Testis (tissue), 3 donors: Measurements from ENCODE around the gene SRPX2. TPM values are rescaled to one million over a fixed set of nuclear protein-coding genes. Genes with fewer than 3 reads are reported as not detected.

Experiments
- DNase-seq: peaks from one replicate; pipeline ENCODE4 v3.0.0-alpha.2; 2019
- H3K27ac ChIP-seq, 2 donors: fragments of 200-600 bp; sonication (generic); one replicate each; pipeline ENCODE4 v1.5.1; 2019
- H3K27me3 ChIP-seq: fragments of 200-600 bp; sonication (generic); one replicate; pipeline ENCODE4 v1.5.1; 2019
- H3K36me3 ChIP-seq: fragments of 200-600 bp; sonication (generic); one replicate; pipeline ENCODE4 v1.5.1; 2017; ENCODE audit warnings: low read depth; ENCODE audit errors: missing control alignments
- H3K4me1 ChIP-seq: fragments of 200-600 bp; sonication (generic); one replicate; pipeline ENCODE4 v1.5.1; 2019
- H3K4me3 ChIP-seq, 2 donors: fragments of 200-600 bp; sonication (generic); one replicate each; pipeline ENCODE4 v1.5.1; 2017 to 2019
- H3K9me3 ChIP-seq: fragments of 200-600 bp; sonication (generic); one replicate; pipeline ENCODE4 v1.5.1; 2017
- CTCF ChIP-seq, 3 experiments: fragments of 450-650 bp in 2 of 3; fragments of 200-600 bp in 1 of 3; sonication (generic) in 1 of 3; IDR thresholded peaks; one replicate each; pipeline ENCODE4 v1.5.1; 2016 to 2019; ENCODE audit warnings: antibody characterized with exemption in 3 of 3, mild to moderate bottlenecking in 2 of 3, moderate library complexity in 1 of 3
- POLR2A ChIP-seq: fragments of 450-650 bp; IDR thresholded peaks from one replicate; pipeline ENCODE4 v1.6.1; 2017; ENCODE audit warnings: antibody characterized with exemption, mild to moderate bottlenecking, moderate library complexity
- WGBS, 2 donors: methylation state at CpG; one replicate each; pipeline ENCODE4 v1.1.5; 2018; 5-methylcytosine and 5-hydroxymethylcytosine counted together
- intact Hi-C: fragments of 100-400 bp; cut with DNase I; formaldehyde crosslinking; loops from one replicate; pipeline ENCODE4 v1.15.1; 2023; ENCODE audit warnings: low total_unique reads
- polyA plus RNA-seq: library from polyadenylated mRNA; stranded (reverse); fragments of 350-450 nt; fragmentation: Illumina TruSeq; extraction: RNeasy Lipid Tissue Mini Kit (QIAGEN cat#74804); gene quantifications from one replicate; pipeline ENCODE4 v1.2.3, GENCODE V29; 2014; ENCODE audit warnings: low read depth, low replicate concordance; ENCODE audit not compliant: insufficient read depth
- total RNA-seq, 2 donors: library from RNA; depleted of rRNA; stranded (reverse); fragments of >200 nt; gene quantifications; one replicate each; pipeline ENCODE4 v1.2.3, GENCODE V29; 2016

SRPX2 gene
- total and polyA plus RNA-seq, 3 donors from 2014 or later: 1.4 to 8.3 (median 5.0) TPM

DNA sequence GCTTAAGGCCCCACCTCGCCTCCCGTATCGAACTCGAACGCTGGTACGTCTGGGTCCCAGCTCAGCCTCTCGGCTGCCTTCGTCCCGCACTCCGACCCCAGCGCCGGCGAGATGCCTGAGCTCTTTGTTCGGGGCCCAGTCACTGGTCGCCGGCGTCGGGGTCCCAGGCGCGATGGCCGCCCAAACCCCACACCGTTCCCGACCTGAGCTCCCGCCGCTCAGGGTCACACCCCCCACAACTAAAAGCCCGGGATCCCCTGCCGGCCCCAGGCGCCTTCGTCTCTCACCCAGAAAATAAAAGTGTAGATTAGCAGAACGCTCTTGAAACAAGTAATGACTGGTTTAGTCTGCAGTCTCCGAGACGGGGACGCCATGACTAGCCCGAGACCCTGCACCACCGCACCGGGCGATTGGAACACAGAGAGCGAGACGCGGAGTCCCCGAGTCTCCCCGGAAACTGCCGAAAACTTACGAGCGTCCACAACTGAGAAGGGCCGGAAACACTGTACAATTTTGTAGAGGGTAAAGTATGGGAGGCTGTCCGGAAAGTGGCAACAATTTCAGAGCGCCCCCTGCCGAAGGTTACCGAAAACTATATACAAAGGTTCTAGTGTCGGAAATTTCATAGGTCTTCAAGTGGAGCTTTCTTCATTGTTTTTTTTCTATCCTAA, 7.5 kb upstream of the SRPX2 start, which contains the start of gene TSPAN6:
Gene TSPAN6, minus strand, starts transcription at position 486 of the 671 bp plus-strand sequence. Its CDS starts 112 bp downstream, at position 374.
- no peaks in the 10 kb centered on the region for H3K27me3 ChIP-seq
- no peaks in the 10 kb centered on the region for H3K4me1 ChIP-seq
- intact Hi-C loops: loop anchor here (10.0 kb wide), 1 partner anchor 122 kb away; no protein-coding TSS in a partner anchor
- no peaks in the 10 kb centered on the region for H3K9me3 ChIP-seq
- DNase-seq: peak; percentile 86
- TF ChIP-seq CTCF (IDR thresholded peaks at IDR 0.05): peak in 2 of 3 experiments; percentile 34 to 47
- TF ChIP-seq POLR2A: no peak
- peak within 1 kb of the TSS; percentile 69 to 75 for H3K27ac ChIP-seq
- no peaks in the 10 kb centered on the region for H3K36me3 ChIP-seq
- H3K4me3 ChIP-seq: peak within 1 kb of the TSS; percentile 60 to 61
- WGBS, 2 donors: 0 to 1% methylated on average over 14 to 26 of the region's 51 CpGs

DNA sequence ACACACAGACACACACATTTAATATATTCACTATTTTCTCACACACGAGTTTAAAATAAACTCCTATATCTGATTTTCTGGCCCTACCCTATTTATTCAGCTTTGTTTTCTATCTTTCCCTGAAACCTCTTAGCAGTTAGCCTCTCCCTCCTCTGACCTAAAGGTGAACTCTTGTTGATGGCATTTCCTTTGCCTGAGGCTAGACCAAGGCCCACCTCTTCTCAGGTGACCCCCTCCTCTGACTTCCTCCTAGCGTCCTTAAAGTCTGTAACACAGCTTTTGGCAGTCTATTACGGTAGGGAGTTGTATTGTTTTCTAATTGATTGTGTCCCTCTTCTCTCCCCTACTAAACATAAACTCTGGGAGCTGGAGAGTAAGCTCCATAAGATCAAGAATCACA, 1.7 kb upstream of the SRPX2 start:
- intact Hi-C loops: no loop called here
- no peaks in the 10 kb centered on the region for H3K36me3 ChIP-seq
- TF ChIP-seq POLR2A (no peak), CTCF (IDR thresholded peaks at IDR 0.05) (no peak)
- H3K27ac ChIP-seq: no peak overlapping the region
- H3K9me3 ChIP-seq: no peaks in the 10 kb centered on the region
- no peak for DNase-seq
- H3K4me3 ChIP-seq: no peak overlapping the region
- 75 to 82% methylated on average over 3 of the region's 3 CpGs for WGBS, 2 donors
- no peaks in the 10 kb centered on the region for H3K4me1 ChIP-seq
- no peaks in the 10 kb centered on the region for H3K27me3 ChIP-seq

GRCh38 chrX:100643212-100643611, 787 bp upstream of the SRPX2 start:
- Histone ChIP-seq H3K27ac (no peak overlapping the region), H3K4me1 (no peaks in the 10 kb centered on the region), H3K9me3 (no peaks in the 10 kb centered on the region), H3K36me3 (no peaks in the 10 kb centered on the region), H3K4me3 (no peak overlapping the region), H3K27me3 (no peaks in the 10 kb centered on the region)
- TF ChIP-seq CTCF (IDR thresholded peaks at IDR 0.05) (no peak), POLR2A (no peak)
- WGBS, 2 donors: 91 to 98% methylated on average over 10 to 11 of the region's 11 CpGs
- intact Hi-C loops: no loop called here
- DNase-seq: no peak

GRCh38 chrX:100645106-100645505, 1.1 kb downstream of the SRPX2 start:
- Histone ChIP-seq H3K36me3 (no peaks in the 10 kb centered on the region), H3K27me3 (no peaks in the 10 kb centered on the region), H3K9me3 (no peaks in the 10 kb centered on the region), H3K27ac (peak overlapping the region in 1 of 2 donors; percentile 50), H3K4me1 (no peaks in the 10 kb centered on the region), H3K4me3 (no peak overlapping the region)
- no peak for DNase-seq
- 85 to 86% methylated on average over 1 to 4 of the region's 4 CpGs for WGBS, 2 donors
- intact Hi-C loops: no loop called here
- no peak for TF ChIP-seq POLR2A
- no peak for TF ChIP-seq CTCF (IDR thresholded peaks at IDR 0.05)

DNA sequence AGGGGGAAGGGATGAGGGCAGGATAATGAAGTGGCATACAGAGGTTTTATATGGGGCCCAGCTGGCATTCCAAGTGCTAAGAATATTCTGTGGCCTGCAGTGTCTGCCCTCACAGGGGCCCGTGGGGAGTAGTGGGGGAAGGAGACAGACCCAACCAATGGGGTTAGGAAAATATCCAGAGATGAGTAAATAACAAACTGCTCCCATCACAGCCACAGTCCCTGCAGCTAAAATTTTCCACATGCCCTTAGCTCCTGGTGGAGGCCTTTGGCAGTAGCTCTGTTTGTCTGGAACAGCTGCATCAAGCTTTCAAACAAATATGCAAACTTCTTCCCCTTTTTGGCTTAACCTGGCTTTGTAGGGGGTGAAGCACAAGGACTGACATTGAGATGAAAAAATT, 3.1 kb downstream of the SRPX2 start:
- intact Hi-C loops: no loop called here
- Histone ChIP-seq H3K27ac (no peak overlapping the region), H3K36me3 (no peaks in the 10 kb centered on the region), H3K27me3 (no peaks in the 10 kb centered on the region), H3K4me3 (no peak overlapping the region), H3K4me1 (no peaks in the 10 kb centered on the region), H3K9me3 (no peaks in the 10 kb centered on the region)
- no peak for DNase-seq
- WGBS, 2 donors: 18 to 25% methylated on average over 1 of the region's 1 CpG
- no peak for TF ChIP-seq POLR2A
- no peak for TF ChIP-seq CTCF (IDR thresholded peaks at IDR 0.05)
